Measurements from ENCODE around the gene MET.

Gene MET

GRCh38 chr7:116786791-116787443, 114.9 kb downstream of the MET start:
- DNase-seq, result peak; percentile 64

GRCh38 chr7:116787881-116788280, 115.9 kb downstream of the MET start:
- DNase-seq, result no peak

- no peak for DNase-seq
Observed at GRCh38 chr7:116788572-116789197, 116.7 kb downstream of the MET start.

- DNase-seq, result no peak
Observed at GRCh38 chr7:116790025-116790424, 118.0 kb downstream of the MET start.

DNA sequence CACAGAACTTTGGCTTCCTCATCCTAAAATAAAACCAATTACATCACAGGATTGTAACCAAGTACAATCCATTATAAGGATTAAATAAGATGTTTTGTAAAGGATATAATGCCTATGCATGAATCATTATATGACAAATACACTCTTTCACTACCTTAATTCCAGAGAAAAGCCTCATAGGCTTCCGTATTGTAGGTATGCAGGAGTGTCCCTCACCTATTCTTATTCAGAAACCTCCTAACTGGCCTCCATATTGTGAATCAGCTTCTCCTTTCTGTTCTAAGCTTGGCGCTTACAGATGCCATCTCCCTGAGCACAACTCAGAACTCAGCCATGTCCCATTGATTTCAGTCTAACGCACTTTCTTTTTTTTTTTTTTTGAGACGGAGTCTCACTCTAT, 120.8 kb downstream of the MET start:
- no peak for DNase-seq

GRCh38 chr7:116793795-116794340, 121.9 kb downstream of the MET start:
- no peak for DNase-seq

GRCh38 chr7:116796471-116796870, 124.5 kb downstream of the MET start:
- DNase-seq, result no peak

- no peak for DNase-seq
Observed at GRCh38 chr7:116797612-116798011, 125.6 kb downstream of the MET start.

DNA sequence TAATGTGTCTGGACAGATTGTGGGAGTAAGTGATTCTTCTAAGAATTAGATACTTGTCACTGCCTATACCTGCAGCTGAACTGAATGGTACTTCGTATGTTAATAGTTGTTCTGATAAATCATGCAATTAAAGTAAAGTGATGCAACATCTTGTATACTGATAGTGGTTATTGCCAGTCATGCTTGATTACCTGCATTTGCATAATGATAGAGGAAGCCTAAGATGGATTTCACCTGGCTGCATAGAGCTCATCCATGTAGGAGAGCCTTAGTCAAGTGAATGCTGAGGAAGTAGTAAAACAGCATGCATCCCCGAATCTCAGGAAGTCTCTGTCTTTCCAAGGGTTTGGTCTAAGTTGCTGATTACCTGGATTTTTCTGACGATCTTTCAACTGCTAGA, 126.2 kb downstream of the MET start:
- DNase-seq, result no peak

- no peak for DNase-seq
Observed at GRCh38 chr7:116799916-116800315, 127.9 kb downstream of the MET start.

- no peak for DNase-seq
Observed at GRCh38 chr7:116800594-116800993, 128.6 kb downstream of the MET start.

DNA sequence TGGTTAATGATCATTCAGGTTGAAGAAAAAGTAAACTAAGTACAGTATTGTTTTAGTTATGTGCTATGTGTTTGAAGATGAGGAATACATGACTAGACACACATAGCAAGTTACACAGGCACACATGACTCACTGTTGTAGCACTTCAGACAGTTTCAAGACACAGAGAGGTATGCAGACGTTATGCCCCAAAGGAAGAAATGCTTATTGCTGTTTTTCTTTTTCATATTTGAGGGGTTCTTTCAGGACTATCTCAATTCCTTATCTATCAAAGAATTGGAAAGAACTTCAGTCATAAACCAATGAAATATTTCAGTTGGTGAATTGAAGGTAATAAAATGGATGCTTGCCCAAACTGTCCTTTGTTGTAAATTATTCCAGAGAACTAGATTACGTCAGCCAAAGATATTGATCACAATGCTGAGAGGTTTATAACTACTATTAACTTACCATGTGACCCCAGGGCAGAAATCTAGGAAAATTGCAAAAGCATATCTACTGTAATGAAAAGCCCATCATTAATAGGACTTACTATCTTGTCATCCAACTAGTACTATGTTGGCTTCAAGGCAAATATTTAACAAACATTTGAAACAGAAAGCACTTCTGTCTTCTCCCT, 129.2 kb downstream of the MET start:
- no peak for DNase-seq

GRCh38 chr7:116802144-116802745, 130.2 kb downstream of the MET start:
- DNase-seq, result no peak

DNA sequence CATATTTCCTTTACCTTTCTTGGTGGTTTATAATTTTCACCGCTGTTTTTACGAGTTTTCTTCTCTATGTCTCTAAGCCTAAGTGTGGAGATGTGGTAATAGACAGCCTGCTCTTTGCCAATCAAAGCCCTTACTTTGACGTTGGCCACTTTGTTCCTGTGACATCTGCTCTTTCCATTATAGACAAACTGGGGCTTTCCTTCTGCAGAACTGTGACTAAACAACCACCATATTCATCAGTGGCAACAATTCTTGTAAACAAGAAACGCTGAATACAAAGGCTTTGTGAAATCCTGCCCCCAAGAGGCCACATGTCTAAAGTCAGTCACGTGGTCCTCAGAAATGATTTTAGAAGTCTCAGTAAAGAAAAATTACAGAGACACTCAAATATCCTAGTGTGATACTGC, 130.8 kb downstream of the MET start:
- DNase-seq, result peak; percentile 67

GRCh38 chr7:116804471-116804870, 132.5 kb downstream of the MET start:
- DNase-seq, result no peak

GRCh38 chr7:116805100-116805544, 133.1 kb downstream of the MET start:
- DNase-seq, result no peak

DNA sequence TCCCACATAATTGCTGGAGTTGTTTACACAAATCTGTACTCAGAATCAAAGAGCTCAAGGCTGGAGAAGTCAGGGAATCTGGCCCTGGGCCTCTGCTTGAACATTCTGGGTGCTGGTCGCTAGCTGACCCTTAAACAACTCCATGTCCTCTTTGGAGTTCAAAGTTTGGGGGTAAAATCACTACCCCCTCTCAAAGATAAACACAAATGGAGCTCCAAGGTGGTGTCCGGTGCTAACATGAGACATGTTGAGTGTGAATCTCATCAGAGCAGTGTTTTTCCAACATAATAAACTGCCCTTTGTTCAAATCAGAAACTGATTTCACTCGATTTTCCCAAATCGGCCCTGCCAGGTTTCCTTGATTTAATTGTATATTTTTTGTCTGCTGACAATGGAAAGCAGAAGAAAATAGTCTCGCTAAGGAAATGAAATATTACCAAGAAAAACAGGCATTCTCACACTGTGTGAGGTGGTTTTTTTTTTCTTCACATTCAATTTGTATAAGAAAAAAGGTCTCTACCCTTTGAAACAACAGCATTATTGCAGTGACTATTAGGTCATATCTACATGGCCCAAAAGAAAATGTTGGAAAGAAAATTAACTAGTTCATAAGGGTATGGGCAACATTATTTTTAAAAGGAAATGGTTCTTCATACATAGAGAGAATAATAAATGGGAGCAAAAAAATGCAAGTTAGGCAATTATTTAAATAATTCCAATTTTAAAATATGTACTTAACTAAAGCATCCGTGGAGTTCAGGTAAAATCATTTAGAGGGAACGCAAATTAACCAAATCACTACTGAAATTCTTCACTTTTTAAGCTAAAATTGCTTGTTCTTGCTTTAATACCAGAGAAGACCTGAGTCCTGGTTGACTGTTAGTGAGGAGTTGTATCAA, 134.3 kb downstream of the MET start:
- no peak for DNase-seq

- DNase-seq, result no peak
Observed at GRCh38 chr7:116807011-116807560, 135.1 kb downstream of the MET start.

DNA sequence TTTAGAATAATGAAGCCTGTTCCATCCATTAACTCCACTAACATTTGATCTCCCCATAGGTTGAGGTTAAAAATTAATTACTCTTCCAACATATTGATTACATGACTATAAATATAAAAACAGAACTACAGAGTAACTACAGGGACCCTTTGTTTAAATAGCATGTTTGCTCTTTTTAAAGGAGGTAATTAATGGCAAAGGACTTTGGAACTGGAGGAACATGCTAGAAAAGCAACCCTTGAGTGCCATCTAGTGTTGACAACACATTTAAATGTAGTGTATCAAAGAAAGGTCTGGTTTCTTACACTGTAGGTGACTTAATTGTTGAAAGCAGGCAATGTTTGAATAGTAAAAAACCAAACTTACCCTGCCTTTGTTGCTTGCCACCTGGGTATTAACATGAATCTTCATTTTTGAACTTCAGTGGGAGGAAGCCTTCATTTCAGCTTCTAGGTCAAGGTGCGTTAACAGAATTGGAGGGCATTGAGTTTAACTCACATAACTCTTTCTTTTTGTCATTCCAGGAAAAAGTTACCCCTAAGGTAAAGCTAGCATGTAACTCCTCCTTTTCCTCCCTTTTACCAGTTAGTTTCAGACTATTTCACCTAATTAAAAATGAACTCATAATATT, 137.8 kb downstream of the MET start:
- peak; percentile 60 for DNase-seq

GRCh38 chr7:116810267-116811116, 138.5 kb downstream of the MET start:
- DNase-seq, result no peak

GRCh38 chr7:116811768-116812167, 139.8 kb downstream of the MET start:
- no peak for DNase-seq
